HG03460 (cell line): ENCODE data around the gene PTPRF.

ENCODE experiments used
- ATAC-seq: cut with Tn5 transposase; IDR thresholded peaks from one replicate; pipeline ENCODE4 v1.9.1; 2021; ENCODE audit not compliant: unreplicated experiment

The PTPRF gene

GRCh38 chr1:43550598-43551246 lies 20.0 kb downstream of the PTPRF start:
- ATAC-seq: no peak

GRCh38 chr1:43551396-43551888 lies 20.8 kb downstream of the PTPRF start:
- no peak for ATAC-seq

- no peak for ATAC-seq
Observed at GRCh38 chr1:43552059-43552742, 21.5 kb downstream of the PTPRF start.

GRCh38 chr1:43552813-43553212 lies 22.1 kb downstream of the PTPRF start:
- ATAC-seq: no peak

GRCh38 chr1:43554444-43554992 lies 23.8 kb downstream of the PTPRF start:
- ATAC-seq: no peak

GRCh38 chr1:43556782-43557181 lies 26.1 kb downstream of the PTPRF start:
- ATAC-seq: no peak

- ATAC-seq: no peak
Observed at GRCh38 chr1:43557744-43558245, 27.1 kb downstream of the PTPRF start.

- no peak for ATAC-seq
Observed at GRCh38 chr1:43558346-43558841, 27.7 kb downstream of the PTPRF start.

- no peak for ATAC-seq
Observed at GRCh38 chr1:43559714-43560113, 29.0 kb downstream of the PTPRF start.

- no peak for ATAC-seq
Observed at GRCh38 chr1:43560286-43560685, 29.6 kb downstream of the PTPRF start.

GRCh38 chr1:43563876-43564539 lies 33.3 kb downstream of the PTPRF start:
- no peak for ATAC-seq

GRCh38 chr1:43564551-43565348 lies 34.1 kb downstream of the PTPRF start:
- no peak for ATAC-seq

GRCh38 chr1:43565600-43566360 lies 35.1 kb downstream of the PTPRF start:
- no peak for ATAC-seq

GRCh38 chr1:43566382-43567044 lies 35.8 kb downstream of the PTPRF start:
- ATAC-seq: no peak

GRCh38 chr1:43569175-43569574 lies 38.5 kb downstream of the PTPRF start:
- ATAC-seq: no peak

GRCh38 chr1:43570277-43570676 lies 39.6 kb downstream of the PTPRF start:
- no peak for ATAC-seq

GRCh38 chr1:43570715-43571114 lies 40.0 kb downstream of the PTPRF start:
- no peak for ATAC-seq

- no peak for ATAC-seq
Observed at GRCh38 chr1:43572084-43572483, 41.4 kb downstream of the PTPRF start.

GRCh38 chr1:43572538-43572937 lies 41.9 kb downstream of the PTPRF start:
- ATAC-seq: no peak
